NB4 (cell line): ENCODE results near the gene RBM10.

Source experiments
- MAX ChIP-seq: IDR thresholded peaks from 2 replicates; pipeline ENCODE4 v1.6.1; 2011; ENCODE audit warnings: low read depth, low read length
- MYC ChIP-seq: IDR thresholded peaks from 2 replicates; pipeline ENCODE4 v1.6.1; 2011; ENCODE audit warnings: low read depth, low read length
- POLR2A ChIP-seq: IDR thresholded peaks from 2 replicates; pipeline ENCODE4 v1.6.1; 2011; ENCODE audit warnings: mild to moderate bottlenecking; ENCODE audit not compliant: insufficient read length; ENCODE audit errors: extremely low read depth
- TF ChIP-seq, protein P1 (sequence below): IDR thresholded peaks from one replicate; pipeline ENCODE4 v1.5.1; 2012; ENCODE audit warnings: low read depth, low read length

- TF ChIP-seq POLR2A = no peak
- TF ChIP-seq, protein P1, sequence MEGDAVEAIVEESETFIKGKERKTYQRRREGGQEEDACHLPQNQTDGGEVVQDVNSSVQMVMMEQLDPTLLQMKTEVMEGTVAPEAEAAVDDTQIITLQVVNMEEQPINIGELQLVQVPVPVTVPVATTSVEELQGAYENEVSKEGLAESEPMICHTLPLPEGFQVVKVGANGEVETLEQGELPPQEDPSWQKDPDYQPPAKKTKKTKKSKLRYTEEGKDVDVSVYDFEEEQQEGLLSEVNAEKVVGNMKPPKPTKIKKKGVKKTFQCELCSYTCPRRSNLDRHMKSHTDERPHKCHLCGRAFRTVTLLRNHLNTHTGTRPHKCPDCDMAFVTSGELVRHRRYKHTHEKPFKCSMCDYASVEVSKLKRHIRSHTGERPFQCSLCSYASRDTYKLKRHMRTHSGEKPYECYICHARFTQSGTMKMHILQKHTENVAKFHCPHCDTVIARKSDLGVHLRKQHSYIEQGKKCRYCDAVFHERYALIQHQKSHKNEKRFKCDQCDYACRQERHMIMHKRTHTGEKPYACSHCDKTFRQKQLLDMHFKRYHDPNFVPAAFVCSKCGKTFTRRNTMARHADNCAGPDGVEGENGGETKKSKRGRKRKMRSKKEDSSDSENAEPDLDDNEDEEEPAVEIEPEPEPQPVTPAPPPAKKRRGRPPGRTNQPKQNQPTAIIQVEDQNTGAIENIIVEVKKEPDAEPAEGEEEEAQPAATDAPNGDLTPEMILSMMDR = no peak
- TF ChIP-seq MAX = no peak
- TF ChIP-seq MYC = no peak
Observed at GRCh38 chrX:47133493-47133892, 11.5 kb upstream of the RBM10 start.
